Right lobe of liver (tissue), 4 donors: ENCODE results near the gene RAB37.

Experiments
- POLR2A ChIP-seq: fragments of 450-650 bp; IDR thresholded peaks from one replicate; pipeline ENCODE4 v1.6.1; 2017; ENCODE audit warnings: antibody characterized with exemption, mild to moderate bottlenecking
- TF ChIP-seq, protein P1 (sequence below), 4 donors: fragments of 200-600 bp in 3 of 4; fragments of 450-650 bp in 1 of 4; IDR thresholded peaks; one replicate each; pipeline versions ENCODE4 v1.5.1 to v1.8.0; 2016 to 2022; ENCODE audit warnings: antibody characterized with exemption in 4 of 4, mild to moderate bottlenecking in 2 of 4
- donor health status: DM: no; HTN: no; CAD: no.
- donor health status: DM: no; HTN: no; CAD: no.
- donor health status: DM: no; HTN: yes; CAD: no.

DNA sequence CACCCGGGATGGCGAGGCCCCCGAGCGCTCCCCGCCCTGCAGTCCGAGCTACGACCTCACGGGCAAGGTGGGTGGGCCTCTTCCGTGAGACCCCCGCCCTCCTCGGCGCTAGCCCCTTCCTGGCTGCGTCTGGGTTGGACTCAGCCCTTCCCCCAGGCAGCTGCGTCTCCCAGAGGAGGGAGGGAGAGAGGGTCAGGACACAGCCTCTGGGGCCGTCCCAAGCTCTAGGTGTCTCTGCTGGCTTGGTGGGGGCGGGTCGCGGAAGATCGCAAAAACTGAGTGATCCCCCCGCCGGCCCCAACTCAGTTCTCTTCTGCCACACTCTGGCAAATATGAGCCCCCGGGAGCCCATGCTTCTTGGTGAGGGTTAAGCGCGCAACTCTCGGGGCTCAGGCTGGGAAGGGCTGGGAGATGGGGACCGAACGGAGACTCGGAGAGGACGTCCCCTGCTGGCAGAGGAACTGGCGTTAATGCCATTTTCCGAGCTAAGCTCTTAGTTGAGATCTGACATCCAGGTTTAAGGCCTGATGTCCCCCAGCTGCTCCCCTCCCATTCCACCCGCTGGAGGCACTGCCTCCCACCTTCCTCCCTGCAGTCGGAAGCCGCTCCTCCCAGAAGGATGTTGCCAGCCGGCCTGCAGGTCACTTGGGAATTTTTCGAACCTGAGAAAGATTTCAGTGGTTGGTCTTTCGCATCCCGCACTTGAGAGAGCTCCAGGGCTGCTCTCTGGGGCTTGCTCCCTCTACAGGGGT, 419 bp downstream of the RAB37 start:
- TF ChIP-seq, protein P1, sequence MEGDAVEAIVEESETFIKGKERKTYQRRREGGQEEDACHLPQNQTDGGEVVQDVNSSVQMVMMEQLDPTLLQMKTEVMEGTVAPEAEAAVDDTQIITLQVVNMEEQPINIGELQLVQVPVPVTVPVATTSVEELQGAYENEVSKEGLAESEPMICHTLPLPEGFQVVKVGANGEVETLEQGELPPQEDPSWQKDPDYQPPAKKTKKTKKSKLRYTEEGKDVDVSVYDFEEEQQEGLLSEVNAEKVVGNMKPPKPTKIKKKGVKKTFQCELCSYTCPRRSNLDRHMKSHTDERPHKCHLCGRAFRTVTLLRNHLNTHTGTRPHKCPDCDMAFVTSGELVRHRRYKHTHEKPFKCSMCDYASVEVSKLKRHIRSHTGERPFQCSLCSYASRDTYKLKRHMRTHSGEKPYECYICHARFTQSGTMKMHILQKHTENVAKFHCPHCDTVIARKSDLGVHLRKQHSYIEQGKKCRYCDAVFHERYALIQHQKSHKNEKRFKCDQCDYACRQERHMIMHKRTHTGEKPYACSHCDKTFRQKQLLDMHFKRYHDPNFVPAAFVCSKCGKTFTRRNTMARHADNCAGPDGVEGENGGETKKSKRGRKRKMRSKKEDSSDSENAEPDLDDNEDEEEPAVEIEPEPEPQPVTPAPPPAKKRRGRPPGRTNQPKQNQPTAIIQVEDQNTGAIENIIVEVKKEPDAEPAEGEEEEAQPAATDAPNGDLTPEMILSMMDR (IDR thresholded peaks at IDR 0.05) = peak; percentile 34 to 45 (median 40)
- TF ChIP-seq POLR2A = no peak
